Kasumi-1 (cell line): ENCODE data around the gene MAGI2.

Experiments
- DNase-seq, 2 experiments: peaks; one replicate each; lab custom pipeline; 2025; lab: John Stamatoyannopoulos, UW

The MAGI2 gene

GRCh38 chr7:79453558-79454360, at the start of gene MAGI2:
Gene MAGI2, minus strand, starts transcription at chr7:79453667. Its CDS starts 347 bp downstream, at chr7:79453320.
- no peak for DNase-seq

- peak in 1 of 2 experiments; percentile 8 for DNase-seq
These were observed 48.7 kb upstream of the MAGI2 start for GRCh38 chr7:79502151-79502550.

GRCh38 chr7:79500759-79501158, 47.3 kb upstream of the MAGI2 start:
- no peak for DNase-seq

- no peak for DNase-seq
These were observed 44.3 kb upstream of the MAGI2 start for GRCh38 chr7:79497728-79498127.

- no peak for DNase-seq
These were observed 42.2 kb upstream of the MAGI2 start for GRCh38 chr7:79495544-79496272.

- no peak for DNase-seq
These were observed 40.6 kb upstream of the MAGI2 start for GRCh38 chr7:79494046-79494445.

GRCh38 chr7:79489371-79489770, 35.9 kb upstream of the MAGI2 start:
- DNase-seq: no peak

- no peak for DNase-seq
These were observed 24.9 kb upstream of the MAGI2 start for GRCh38 chr7:79478386-79478785.

- DNase-seq: no peak
These were observed 22.0 kb upstream of the MAGI2 start for GRCh38 chr7:79475455-79475854.

GRCh38 chr7:79471699-79472098, 18.2 kb upstream of the MAGI2 start:
- DNase-seq: no peak

- DNase-seq: no peak
These were observed 17.8 kb upstream of the MAGI2 start for GRCh38 chr7:79471283-79471682.

GRCh38 chr7:79465551-79465950, 12.1 kb upstream of the MAGI2 start:
- no peak for DNase-seq

GRCh38 chr7:79464051-79464450, 10.6 kb upstream of the MAGI2 start:
- DNase-seq: no peak

GRCh38 chr7:79462390-79462789, 8.9 kb upstream of the MAGI2 start:
- no peak for DNase-seq

GRCh38 chr7:79461660-79462059, 8.2 kb upstream of the MAGI2 start:
- no peak for DNase-seq

- no peak for DNase-seq
These were observed 5.9 kb upstream of the MAGI2 start for GRCh38 chr7:79459381-79459780.

- DNase-seq: no peak
These were observed 5.3 kb upstream of the MAGI2 start for GRCh38 chr7:79458796-79459195.

GRCh38 chr7:79455173-79455790, 1.8 kb upstream of the MAGI2 start:
- no peak for DNase-seq

GRCh38 chr7:79454361-79454960, 994 bp upstream of the MAGI2 start:
- no peak for DNase-seq

- DNase-seq: no peak
These were observed 255 bp downstream of the MAGI2 start for GRCh38 chr7:79453266-79453557.

- DNase-seq: no peak
These were observed 787 bp downstream of the MAGI2 start for GRCh38 chr7:79452495-79453265.

GRCh38 chr7:79452032-79452494, 1.4 kb downstream of the MAGI2 start:
- DNase-seq: no peak
